Cardiac fibroblast (primary cell): ENCODE results near the gene RITA1.

ENCODE experiments used
- DNase-seq, 2 donors: peaks; one replicate each; pipeline versions ENCODE4 v3.0.0 to v3.0.0-alpha.2; 2010; ENCODE audit warnings: low read depth in 2 of 2
- H3K4me3 ChIP-seq, 2 donors: replicated peaks in 1 of 2; 1 replicate in 1 of 2; 2 replicates in 1 of 2; pipeline ENCODE4 v1.5.1; 2011; ENCODE audit warnings: low read depth in 2 of 2, low read length in 2 of 2, mild to moderate bottlenecking in 2 of 2, moderate library complexity in 1 of 2
- CTCF ChIP-seq: IDR thresholded peaks from one replicate; pipeline ENCODE4 v1.5.1; 2011; ENCODE audit warnings: low read depth, mild to moderate bottlenecking, low read length, inconsistent platforms

RITA1 gene

GRCh38 chr12:113180333-113180732 is 5.2 kb upstream of the RITA1 start:
- no peak overlapping the region for H3K4me3 ChIP-seq
- TF ChIP-seq CTCF = no peak
- no peak for DNase-seq

- no peak for TF ChIP-seq CTCF
- no peak overlapping the region for H3K4me3 ChIP-seq
- no peak for DNase-seq
Measured at GRCh38 chr12:113181975-113182374, 3.5 kb upstream of the RITA1 start.

- no peak for TF ChIP-seq CTCF
- no peak overlapping the region for H3K4me3 ChIP-seq
- no peak for DNase-seq
Measured at GRCh38 chr12:113183030-113183589, 2.4 kb upstream of the RITA1 start.

- no peak for TF ChIP-seq CTCF
- H3K4me3 ChIP-seq = peak overlapping the region; percentile 75 to 83
- DNase-seq = no peak
Measured at GRCh38 chr12:113184098-113184899, 1.2 kb upstream of the RITA1 start.

GRCh38 chr12:113184900-113185179 is 681 bp upstream of the RITA1 start:
- DNase-seq = peak; percentile 92 to 94
- H3K4me3 ChIP-seq = peak overlapping the region; percentile 75 to 83
- no peak for TF ChIP-seq CTCF

- TF ChIP-seq CTCF = no peak
- peak; percentile 24 to 26 for DNase-seq
- H3K4me3 ChIP-seq = peak overlapping the region; percentile 75 to 83
Measured at GRCh38 chr12:113186033-113186365, 478 bp downstream of the RITA1 start.
